Pancreas (tissue), 10 donors: ENCODE data around the gene RBMS1. TPM values are rescaled to one million over a fixed set of nuclear protein-coding genes. Genes with fewer than 3 reads are reported as not detected.

Experiments
- ATAC-seq, 4 donors: fragments of 200-7000 bp; cut with Tn5 transposase; one replicate each; pipeline versions ENCODE4 v1.8.0 to v1.9.1; 2020; ENCODE audit warnings: mild to moderate bottlenecking in 4 of 4, moderate library complexity in 4 of 4
- DNase-seq, 6 donors: peaks; one replicate each; pipeline ENCODE4 v3.0.0-alpha.2; 2020
- FAIRE-seq: peaks from 2 replicates; lab custom pipeline; 2012; peaks lifted over from hg19 to GRCh38; lab: Jason Lieb, UNC
- H3K27ac ChIP-seq, 4 donors: fragments of 200-600 bp; sonication (generic); 1 replicate in 3 of 4; 2 replicates in 1 of 4; pipeline versions ENCODE4 v1.5.0 to v1.8.0; 2020
- H3K27me3 ChIP-seq, 4 donors: fragments of 200-600 bp; one replicate each; pipeline ENCODE4 v1.8.0; 2021
- H3K36me3 ChIP-seq, 3 donors: fragments of 200-600 bp; sonication (generic) in 1 of 3; one replicate each; pipeline versions ENCODE4 v1.5.0 to v1.8.0; 2020 to 2021
- H3K4me1 ChIP-seq, 3 donors: fragments of 200-600 bp; one replicate each; pipeline ENCODE4 v1.8.0; 2021
- H3K4me3 ChIP-seq, 4 donors: fragments of 200-600 bp; sonication (generic) in 2 of 4; one replicate each; pipeline versions ENCODE4 v1.5.0 to v1.8.0; 2020 to 2021
- H3K9me3 ChIP-seq, 4 donors: fragments of 200-600 bp; one replicate each; pipeline ENCODE4 v1.8.0; 2021
- WGBS, 2 donors: extraction: QIAGEN DNeasy Blood & Tissue Kit; methylation state at CpG; one replicate each; pipeline ENCODE4 v1.1.7; 2013; 5-methylcytosine and 5-hydroxymethylcytosine counted together
- intact Hi-C, 3 donors: fragments of 100-400 bp; cut with DNase I; formaldehyde crosslinking; loops; one replicate each; pipeline versions ENCODE4 v1.11.1 to v1.14.2; 2022
- polyA plus RNA-seq, 2 donors: library from polyadenylated mRNA; stranded (reverse); fragments of 200-250 nt; gene quantifications; one replicate each; pipeline ENCODE4 v1.2.3, GENCODE V29; 2013
- total RNA-seq, 6 donors: library from RNA; stranded (reverse); fragmentation: NEBNext Ultra II Directional in 4 of 6; extraction: Animal tissue kit (Norgen Biotek cat#: 25700) in 4 of 6; gene quantifications; one replicate each; pipeline versions ENCODE4 v1.2.1 to v1.2.4, GENCODE V29; 2021 to 2023
- TF ChIP-seq, protein P1 (sequence below), 4 donors: fragments of 200-600 bp; sonication (generic) in 3 of 4; IDR thresholded peaks; one replicate each; pipeline versions ENCODE4 v1.5.0 to v1.8.0; 2021; ENCODE audit warnings: antibody characterized with exemption in 4 of 4
- donor health status: healthy with polysubstance abuse.
- donor health status: DM: no; HTN: no; CAD: no; lungs with moderate emphysema.
- donor health status: DM: no; HTN: no; CAD: no.
- donor health status: control.
- donor health status: control.
- donor health status: Bipolar disorder and iron deficiency.
- donor health status: DM: yes; HTN: yes; CAD: no.
- donor health status: DM: no; HTN: no; CAD: no.
- donor health status: DM: no; HTN: no; CAD: no.
- donor health status: DM: yes; HTN: yes; CAD: no.

Gene RBMS1
- total and polyA plus RNA-seq, 8 donors, result 6.3 to 26.1 (median 8.7) TPM

GRCh38 chr2:160352500-160352899 is 141.1 kb downstream of the RBMS1 start:
- ATAC-seq, result peak in 1 of 4 donors; percentile 18
- no peak overlapping the region for H3K27ac ChIP-seq
- WGBS, 2 donors, result 69 to 84% methylated on average over 5 of the region's 5 CpGs
- no peaks in the 10 kb centered on the region for H3K27me3 ChIP-seq
- H3K9me3 ChIP-seq, result peaks cover 0 to 3% (median 0%) of the 10 kb centered on the region in 4 donors
- DNase-seq, result no peak
- H3K36me3 ChIP-seq, result no peaks in the 10 kb centered on the region
- TF ChIP-seq, protein P1, sequence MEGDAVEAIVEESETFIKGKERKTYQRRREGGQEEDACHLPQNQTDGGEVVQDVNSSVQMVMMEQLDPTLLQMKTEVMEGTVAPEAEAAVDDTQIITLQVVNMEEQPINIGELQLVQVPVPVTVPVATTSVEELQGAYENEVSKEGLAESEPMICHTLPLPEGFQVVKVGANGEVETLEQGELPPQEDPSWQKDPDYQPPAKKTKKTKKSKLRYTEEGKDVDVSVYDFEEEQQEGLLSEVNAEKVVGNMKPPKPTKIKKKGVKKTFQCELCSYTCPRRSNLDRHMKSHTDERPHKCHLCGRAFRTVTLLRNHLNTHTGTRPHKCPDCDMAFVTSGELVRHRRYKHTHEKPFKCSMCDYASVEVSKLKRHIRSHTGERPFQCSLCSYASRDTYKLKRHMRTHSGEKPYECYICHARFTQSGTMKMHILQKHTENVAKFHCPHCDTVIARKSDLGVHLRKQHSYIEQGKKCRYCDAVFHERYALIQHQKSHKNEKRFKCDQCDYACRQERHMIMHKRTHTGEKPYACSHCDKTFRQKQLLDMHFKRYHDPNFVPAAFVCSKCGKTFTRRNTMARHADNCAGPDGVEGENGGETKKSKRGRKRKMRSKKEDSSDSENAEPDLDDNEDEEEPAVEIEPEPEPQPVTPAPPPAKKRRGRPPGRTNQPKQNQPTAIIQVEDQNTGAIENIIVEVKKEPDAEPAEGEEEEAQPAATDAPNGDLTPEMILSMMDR (IDR thresholded peaks at IDR 0.05), result no peak
- H3K4me1 ChIP-seq, result no peaks in the 10 kb centered on the region
- no peak for FAIRE-seq
- H3K4me3 ChIP-seq, result no peak overlapping the region
- intact Hi-C loops, result no loop called here

DNA sequence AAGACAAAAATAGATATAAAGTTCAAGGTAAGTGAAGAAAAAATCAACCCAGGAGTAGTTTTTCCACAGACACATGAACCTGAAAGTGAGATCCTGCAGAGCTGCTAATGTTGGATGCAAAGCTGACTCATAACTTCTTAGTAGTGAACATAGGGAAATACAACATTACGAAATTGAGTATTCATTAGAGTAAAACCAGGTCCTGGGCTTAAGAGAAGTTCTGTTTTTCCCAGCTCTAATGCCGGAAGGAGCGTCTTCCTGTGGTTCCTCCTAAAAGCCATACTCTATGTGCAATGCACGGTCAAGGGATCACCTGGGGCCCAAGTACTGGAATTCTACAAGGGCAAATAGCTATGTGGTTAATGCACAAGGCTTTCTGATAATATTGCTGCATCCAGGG is 141.7 kb downstream of the RBMS1 start:
- DNase-seq (no peak), ATAC-seq (peak in 2 of 4 donors; percentile 59 to 62), FAIRE-seq (no peak)
- WGBS, 2 donors, result 86 to 92% methylated on average over 4 of the region's 4 CpGs
- Histone ChIP-seq H3K4me1 (no peaks in the 10 kb centered on the region), H3K27me3 (no peaks in the 10 kb centered on the region), H3K27ac (no peak overlapping the region), H3K36me3 (no peaks in the 10 kb centered on the region), H3K4me3 (no peak overlapping the region), H3K9me3 (peaks cover 0 to 3% (median 0%) of the 10 kb centered on the region in 4 donors)
- TF ChIP-seq, protein P1 (IDR thresholded peaks at IDR 0.05), result no peak
- intact Hi-C loops, result no loop called here

DNA sequence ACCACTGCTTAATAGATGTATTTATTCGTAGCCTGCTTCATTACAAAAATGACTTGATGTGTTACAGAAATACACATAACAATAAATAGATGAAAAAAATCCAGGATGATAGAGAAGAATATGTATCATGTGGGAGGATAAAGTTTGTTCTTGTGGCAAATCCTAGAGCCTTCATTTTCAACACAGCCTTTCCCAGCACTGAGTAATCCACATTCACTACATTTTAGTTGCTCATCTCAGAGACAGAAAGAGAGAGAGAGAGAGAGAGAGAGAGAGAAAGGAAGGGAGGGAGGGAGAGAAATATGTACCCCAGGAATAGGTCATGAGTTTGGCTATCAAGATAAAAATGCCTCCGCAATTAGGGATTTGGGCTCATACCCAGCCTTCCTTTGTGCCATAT is 144.3 kb downstream of the RBMS1 start:
- no peak overlapping the region for H3K27ac ChIP-seq
- no peaks in the 10 kb centered on the region for H3K4me1 ChIP-seq
- H3K27me3 ChIP-seq, result no peaks in the 10 kb centered on the region
- no peak for DNase-seq
- WGBS, 2 donors, result 93 to 97% methylated on average over 2 of the region's 2 CpGs
- no peak for ATAC-seq
- H3K9me3 ChIP-seq, result no peaks in the 10 kb centered on the region
- TF ChIP-seq, protein P1 (IDR thresholded peaks at IDR 0.05), result no peak
- intact Hi-C loops, result no loop called here
- H3K36me3 ChIP-seq, result no peaks in the 10 kb centered on the region
- no peak overlapping the region for H3K4me3 ChIP-seq
- FAIRE-seq, result no peak

GRCh38 chr2:160347269-160347863 is 146.2 kb downstream of the RBMS1 start:
- no peak for ATAC-seq
- WGBS, 2 donors, result 89 to 97% methylated on average over 1 of the region's 1 CpG

More at GRCh38 chr2:160347269-160347863, 146.2 kb downstream of the RBMS1 start:
- Histone ChIP-seq H3K27me3 (no peaks in the 10 kb centered on the region), H3K9me3 (no peaks in the 10 kb centered on the region), H3K27ac (no peak overlapping the region), H3K4me1 (no peaks in the 10 kb centered on the region), H3K4me3 (no peak overlapping the region), H3K36me3 (no peaks in the 10 kb centered on the region)
- DNase-seq (no peak), FAIRE-seq (no peak)
- intact Hi-C loops, result no loop called here
- TF ChIP-seq, protein P1 (IDR thresholded peaks at IDR 0.05), result no peak
